OCI-LY7 (cell line): ENCODE results near the gene GALNT14.

ENCODE experiments used
- EZH2phosphoT487 ChIP-seq: fragments of 200-600 bp; sonication (generic); IDR thresholded peaks from 2 replicates; pipeline ENCODE4 v1.6.1; 2018; ENCODE audit warnings: low read depth, borderline replicate concordance, mild to moderate bottlenecking, mixed run types, antibody characterized with exemption, low read length, moderate library complexity, mixed read lengths
- TF ChIP-seq, protein P1 (sequence below): fragments of 200-600 bp; sonication (generic); conservative IDR thresholded peaks from 2 replicates; pipeline ENCODE4 v1.5.1; 2014; ENCODE audit warnings: mild to moderate bottlenecking, antibody characterized with exemption, low read length, moderate library complexity, mixed read lengths

DNA sequence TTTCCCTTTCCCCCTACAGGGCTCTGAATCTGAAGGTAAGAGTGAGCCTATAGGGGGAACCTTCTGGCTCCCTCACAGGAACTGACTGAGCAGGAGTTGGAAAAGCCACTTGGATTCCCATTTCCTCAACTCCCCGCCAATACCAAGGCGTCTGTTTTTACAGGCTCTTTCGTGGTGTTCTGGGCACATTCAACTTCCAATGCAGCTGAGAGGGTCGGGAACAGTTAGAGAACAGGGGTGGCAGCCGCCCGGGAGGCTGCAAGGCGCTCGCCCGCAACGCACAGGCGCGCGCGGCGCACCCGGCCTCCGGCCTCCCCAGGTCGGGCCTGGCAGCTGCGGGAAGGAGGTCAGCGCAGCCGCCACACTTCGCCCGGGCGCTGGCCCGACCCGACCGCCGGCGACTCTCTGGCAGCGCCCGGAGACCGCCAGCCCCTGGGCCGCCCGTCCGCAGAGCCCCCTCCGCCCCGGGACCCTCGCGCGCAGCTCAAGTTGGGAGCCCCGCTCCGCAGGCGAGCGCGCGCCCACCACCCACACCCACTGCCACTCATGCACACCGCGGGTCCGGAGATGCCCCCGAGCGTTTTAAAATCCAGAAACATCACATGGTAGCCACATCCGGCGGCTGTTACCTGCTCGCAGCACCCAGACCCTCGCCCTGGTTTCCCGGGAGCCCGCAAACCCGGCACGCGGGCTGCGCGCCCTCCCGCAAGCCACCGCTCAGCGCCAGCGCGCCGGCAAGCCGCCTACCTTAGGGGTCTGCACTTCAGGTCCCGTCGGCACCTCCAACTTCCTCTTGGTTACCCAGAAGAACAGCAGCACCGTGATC, 816 bp downstream of the GALNT14 start:
- TF ChIP-seq, protein P1, sequence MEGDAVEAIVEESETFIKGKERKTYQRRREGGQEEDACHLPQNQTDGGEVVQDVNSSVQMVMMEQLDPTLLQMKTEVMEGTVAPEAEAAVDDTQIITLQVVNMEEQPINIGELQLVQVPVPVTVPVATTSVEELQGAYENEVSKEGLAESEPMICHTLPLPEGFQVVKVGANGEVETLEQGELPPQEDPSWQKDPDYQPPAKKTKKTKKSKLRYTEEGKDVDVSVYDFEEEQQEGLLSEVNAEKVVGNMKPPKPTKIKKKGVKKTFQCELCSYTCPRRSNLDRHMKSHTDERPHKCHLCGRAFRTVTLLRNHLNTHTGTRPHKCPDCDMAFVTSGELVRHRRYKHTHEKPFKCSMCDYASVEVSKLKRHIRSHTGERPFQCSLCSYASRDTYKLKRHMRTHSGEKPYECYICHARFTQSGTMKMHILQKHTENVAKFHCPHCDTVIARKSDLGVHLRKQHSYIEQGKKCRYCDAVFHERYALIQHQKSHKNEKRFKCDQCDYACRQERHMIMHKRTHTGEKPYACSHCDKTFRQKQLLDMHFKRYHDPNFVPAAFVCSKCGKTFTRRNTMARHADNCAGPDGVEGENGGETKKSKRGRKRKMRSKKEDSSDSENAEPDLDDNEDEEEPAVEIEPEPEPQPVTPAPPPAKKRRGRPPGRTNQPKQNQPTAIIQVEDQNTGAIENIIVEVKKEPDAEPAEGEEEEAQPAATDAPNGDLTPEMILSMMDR = no peak
- no peak for TF ChIP-seq EZH2phosphoT487
